ENCODE measurements around the gene BBS1.

DNA sequence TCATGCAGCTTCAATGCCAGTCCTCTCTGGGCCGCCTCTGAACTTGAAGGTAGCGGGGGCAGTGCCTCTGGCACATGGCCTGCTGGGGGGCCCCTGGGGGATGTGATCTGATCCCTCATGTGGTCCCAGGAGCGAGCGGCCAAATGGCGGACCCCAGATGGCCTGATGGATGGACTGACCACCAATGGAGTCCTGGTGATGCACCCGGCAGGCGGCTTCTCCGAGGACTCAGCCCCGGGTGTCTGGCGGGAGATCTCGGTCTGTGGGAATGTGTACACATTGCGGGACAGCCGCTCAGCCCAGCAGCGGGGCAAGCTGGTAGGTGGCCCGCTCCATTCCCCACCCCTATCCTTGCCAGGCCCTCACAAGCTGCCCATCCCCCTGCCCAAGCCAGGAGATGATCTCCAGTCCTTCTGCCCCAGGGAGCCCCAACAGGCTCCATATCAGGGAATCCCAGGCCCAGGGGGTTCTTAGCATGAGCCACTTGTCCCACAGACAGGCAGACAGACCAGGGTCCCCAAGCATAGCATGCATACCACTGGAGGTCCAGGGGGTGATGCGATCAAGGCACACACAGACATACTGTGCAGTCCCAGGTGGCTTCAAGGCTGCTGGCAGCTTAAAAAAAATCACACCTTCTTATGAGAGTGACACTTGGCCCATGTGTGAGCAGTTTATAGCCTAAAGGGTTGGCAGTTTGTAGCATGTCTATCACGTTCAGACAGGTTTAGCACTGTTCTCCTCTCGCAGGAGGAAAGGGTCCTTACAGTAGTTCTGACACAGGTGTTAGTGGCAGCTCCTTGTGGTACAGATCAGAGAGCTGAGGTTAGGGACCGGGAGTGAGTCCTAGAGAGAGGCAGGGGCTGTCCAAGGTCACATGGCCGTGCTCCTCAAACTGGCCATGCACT is 36.6 kb upstream of the BBS1 start:
- TF ChIP-seq, protein P1, sequence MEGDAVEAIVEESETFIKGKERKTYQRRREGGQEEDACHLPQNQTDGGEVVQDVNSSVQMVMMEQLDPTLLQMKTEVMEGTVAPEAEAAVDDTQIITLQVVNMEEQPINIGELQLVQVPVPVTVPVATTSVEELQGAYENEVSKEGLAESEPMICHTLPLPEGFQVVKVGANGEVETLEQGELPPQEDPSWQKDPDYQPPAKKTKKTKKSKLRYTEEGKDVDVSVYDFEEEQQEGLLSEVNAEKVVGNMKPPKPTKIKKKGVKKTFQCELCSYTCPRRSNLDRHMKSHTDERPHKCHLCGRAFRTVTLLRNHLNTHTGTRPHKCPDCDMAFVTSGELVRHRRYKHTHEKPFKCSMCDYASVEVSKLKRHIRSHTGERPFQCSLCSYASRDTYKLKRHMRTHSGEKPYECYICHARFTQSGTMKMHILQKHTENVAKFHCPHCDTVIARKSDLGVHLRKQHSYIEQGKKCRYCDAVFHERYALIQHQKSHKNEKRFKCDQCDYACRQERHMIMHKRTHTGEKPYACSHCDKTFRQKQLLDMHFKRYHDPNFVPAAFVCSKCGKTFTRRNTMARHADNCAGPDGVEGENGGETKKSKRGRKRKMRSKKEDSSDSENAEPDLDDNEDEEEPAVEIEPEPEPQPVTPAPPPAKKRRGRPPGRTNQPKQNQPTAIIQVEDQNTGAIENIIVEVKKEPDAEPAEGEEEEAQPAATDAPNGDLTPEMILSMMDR (conservative IDR thresholded peaks at IDR 0.05 in 1 of 2, IDR thresholded peaks at IDR 0.05 in 1 of 2; ENCODE audit: extremely low read depth in 1 of 2, insufficient read depth in 1 of 2, low read depth in 1 of 2, low read length in 2 of 2) = no peak
- TF ChIP-seq EZH2 (IDR thresholded peaks at IDR 0.05; ENCODE audit: borderline replicate concordance, low read length) = no peak

Data from mammary epithelial cell (primary cell).